Measurements from ENCODE around the gene CPE.

Gene CPE

GRCh38 chr4:165428957-165429356 is 50.1 kb downstream of the CPE start:
- Mint-ChIP-seq H3K4me3 (no peak overlapping the region), H3K9me3 (peaks cover 25% of the 10 kb centered on the region), H3K27me3 (ENCODE audit: low read depth, poor library complexity) (no peaks in the 10 kb centered on the region), H3K4me1 (no peaks in the 10 kb centered on the region), H3K36me3 (ENCODE audit: low read depth) (peaks cover 4% of the 10 kb centered on the region), H3K27ac (no peak overlapping the region)
- DNase-seq: no peak
- TF ChIP-seq CTCF (IDR thresholded peaks at IDR 0.05): no peak

GRCh38 chr4:165433529-165433928 is 54.7 kb downstream of the CPE start:
- Mint-ChIP-seq H3K27me3 (ENCODE audit: low read depth, poor library complexity) (no peaks in the 10 kb centered on the region), H3K36me3 (ENCODE audit: low read depth) (no peaks in the 10 kb centered on the region), H3K4me3 (no peak overlapping the region), H3K9me3 (peaks cover 6% of the 10 kb centered on the region), H3K27ac (no peak overlapping the region), H3K4me1 (no peaks in the 10 kb centered on the region)
- TF ChIP-seq CTCF (IDR thresholded peaks at IDR 0.05): no peak
- DNase-seq: no peak

GRCh38 chr4:165437691-165438090 is 58.9 kb downstream of the CPE start:
- Mint-ChIP-seq H3K27me3 (ENCODE audit: low read depth, poor library complexity) (no peaks in the 10 kb centered on the region), H3K4me3 (no peak overlapping the region), H3K36me3 (ENCODE audit: low read depth) (no peaks in the 10 kb centered on the region), H3K9me3 (no peaks in the 10 kb centered on the region), H3K4me1 (no peaks in the 10 kb centered on the region), H3K27ac (no peak overlapping the region)
- TF ChIP-seq CTCF (IDR thresholded peaks at IDR 0.05): no peak
- no peak for DNase-seq

GRCh38 chr4:165439344-165439743 is 60.5 kb downstream of the CPE start:
- no peak for DNase-seq
- no peaks in the 10 kb centered on the region for H3K27me3 Mint-ChIP-seq (ENCODE audit: low read depth, poor library complexity)
- H3K4me1 Mint-ChIP-seq: no peaks in the 10 kb centered on the region
- H3K27ac Mint-ChIP-seq: no peak overlapping the region
- no peak overlapping the region for H3K4me3 Mint-ChIP-seq
- H3K9me3 Mint-ChIP-seq: no peaks in the 10 kb centered on the region
- H3K36me3 Mint-ChIP-seq (ENCODE audit: low read depth): no peaks in the 10 kb centered on the region
- no peak for TF ChIP-seq CTCF (IDR thresholded peaks at IDR 0.05)

GRCh38 chr4:165439981-165440380 is 61.2 kb downstream of the CPE start:
- H3K9me3 Mint-ChIP-seq: no peaks in the 10 kb centered on the region
- H3K27ac Mint-ChIP-seq: no peak overlapping the region

More at GRCh38 chr4:165439981-165440380, 61.2 kb downstream of the CPE start:
- Mint-ChIP-seq H3K4me1 (no peaks in the 10 kb centered on the region), H3K27me3 (ENCODE audit: low read depth, poor library complexity) (no peaks in the 10 kb centered on the region), H3K36me3 (ENCODE audit: low read depth) (no peaks in the 10 kb centered on the region), H3K4me3 (no peak overlapping the region)
- no peak for TF ChIP-seq CTCF (IDR thresholded peaks at IDR 0.05)
- DNase-seq: no peak
